ENCODE results near the gene SHROOM4.
A peak's percentile ranks its signal among the peaks of the same experiment; 100 is the strongest.

Gene SHROOM4

DNA sequence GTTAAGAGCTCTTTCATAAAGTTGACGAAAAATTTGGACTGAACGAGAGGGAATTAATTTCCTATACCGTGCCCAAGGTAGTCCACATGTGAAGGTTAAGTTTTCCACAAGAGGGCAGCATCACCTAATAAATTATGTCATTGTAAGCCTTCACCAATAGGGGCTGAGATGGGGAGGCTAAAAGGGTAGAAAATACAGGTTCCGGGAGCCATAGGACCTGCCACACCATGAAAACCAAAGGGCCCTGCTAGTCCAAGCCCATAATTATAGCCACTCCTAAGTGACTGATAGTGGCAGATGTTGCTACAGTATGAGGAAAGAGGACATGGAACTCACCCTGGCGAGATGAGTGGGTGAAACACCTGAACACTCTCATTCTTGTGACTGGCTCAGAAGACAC is 122.2 kb downstream of the SHROOM4 start:
- TF ChIP-seq, protein P1, sequence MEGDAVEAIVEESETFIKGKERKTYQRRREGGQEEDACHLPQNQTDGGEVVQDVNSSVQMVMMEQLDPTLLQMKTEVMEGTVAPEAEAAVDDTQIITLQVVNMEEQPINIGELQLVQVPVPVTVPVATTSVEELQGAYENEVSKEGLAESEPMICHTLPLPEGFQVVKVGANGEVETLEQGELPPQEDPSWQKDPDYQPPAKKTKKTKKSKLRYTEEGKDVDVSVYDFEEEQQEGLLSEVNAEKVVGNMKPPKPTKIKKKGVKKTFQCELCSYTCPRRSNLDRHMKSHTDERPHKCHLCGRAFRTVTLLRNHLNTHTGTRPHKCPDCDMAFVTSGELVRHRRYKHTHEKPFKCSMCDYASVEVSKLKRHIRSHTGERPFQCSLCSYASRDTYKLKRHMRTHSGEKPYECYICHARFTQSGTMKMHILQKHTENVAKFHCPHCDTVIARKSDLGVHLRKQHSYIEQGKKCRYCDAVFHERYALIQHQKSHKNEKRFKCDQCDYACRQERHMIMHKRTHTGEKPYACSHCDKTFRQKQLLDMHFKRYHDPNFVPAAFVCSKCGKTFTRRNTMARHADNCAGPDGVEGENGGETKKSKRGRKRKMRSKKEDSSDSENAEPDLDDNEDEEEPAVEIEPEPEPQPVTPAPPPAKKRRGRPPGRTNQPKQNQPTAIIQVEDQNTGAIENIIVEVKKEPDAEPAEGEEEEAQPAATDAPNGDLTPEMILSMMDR (IDR thresholded peaks at IDR 0.05; ENCODE audit: low read depth, low read length, poor library complexity, severe bottlenecking) = peak; percentile 43
- no peak for TF ChIP-seq EZH2phosphoT487 (IDR thresholded peaks at IDR 0.05; ENCODE audit: borderline replicate concordance, low read length)
- Histone ChIP-seq H4K20me1 (ENCODE audit: control insufficient read depth, insufficient read depth, low read depth, low read length) (no peaks in the 10 kb centered on the region), H3K9me3 (ENCODE audit: control insufficient read depth, insufficient read depth, low read length) (no peaks in the 10 kb centered on the region), H3K4me3 (ENCODE audit: low read length) (no peak overlapping the region), H3K4me2 (ENCODE audit: low read length) (no peak overlapping the region; the same call in 1 of the 2 replicates), H3K27me3 (ENCODE audit: control insufficient read depth, low read length) (no peaks in the 10 kb centered on the region), H3K4me1 (ENCODE audit: control insufficient read depth, low read length) (no peaks in the 10 kb centered on the region), H3K27ac (ENCODE audit: low read depth, low read length) (no peak overlapping the region), H3F3A (ENCODE audit: control insufficient read depth, insufficient read depth) (no peaks in the 10 kb centered on the region), H3K36me3 (ENCODE audit: control insufficient read depth, low read length) (no peaks in the 10 kb centered on the region), H3K79me2 (ENCODE audit: control insufficient read depth, low read length) (no peaks in the 10 kb centered on the region), H3K9me2 (replicated peaks; ENCODE audit: control insufficient read depth, low read length) (no peaks in the 10 kb centered on the region)

DNA sequence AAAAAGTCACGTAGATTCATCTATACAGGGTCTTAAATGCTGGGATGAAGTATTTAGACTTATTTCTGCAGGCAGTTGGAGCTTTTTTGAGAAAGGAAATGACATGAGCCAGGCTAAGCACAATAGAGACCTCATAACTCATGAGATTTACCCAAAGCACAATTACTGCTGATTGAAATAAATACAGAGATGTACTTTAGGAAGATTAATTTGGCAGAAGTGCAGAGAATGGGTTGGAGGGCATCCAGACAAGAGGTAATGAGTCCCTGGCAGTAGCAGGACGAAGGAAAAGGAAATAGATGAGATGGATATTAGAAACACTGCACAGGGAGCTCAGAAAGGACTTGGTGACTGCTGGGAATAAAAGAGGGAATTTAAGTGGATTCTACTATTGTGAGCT is 129.1 kb downstream of the SHROOM4 start:
- H3K9me2 ChIP-seq (replicated peaks; ENCODE audit: control insufficient read depth, low read length) = no peaks in the 10 kb centered on the region
- TF ChIP-seq, protein P1 (IDR thresholded peaks at IDR 0.05; ENCODE audit: low read depth, low read length, poor library complexity, severe bottlenecking) = no peak
- TF ChIP-seq EZH2phosphoT487 (IDR thresholded peaks at IDR 0.05; ENCODE audit: borderline replicate concordance, low read length) = no peak
- H3K79me2 ChIP-seq (ENCODE audit: control insufficient read depth, low read length) = no peaks in the 10 kb centered on the region
- no peak overlapping the region for H3K4me3 ChIP-seq (ENCODE audit: low read length)
- no peaks in the 10 kb centered on the region for H3K27me3 ChIP-seq (ENCODE audit: control insufficient read depth, low read length)
- H4K20me1 ChIP-seq (ENCODE audit: control insufficient read depth, insufficient read depth, low read depth, low read length) = no peaks in the 10 kb centered on the region
- no peaks in the 10 kb centered on the region for H3F3A ChIP-seq (ENCODE audit: control insufficient read depth, insufficient read depth)
- H3K36me3 ChIP-seq (ENCODE audit: control insufficient read depth, low read length) = no peaks in the 10 kb centered on the region
- H3K27ac ChIP-seq (ENCODE audit: low read depth, low read length) = no peak overlapping the region
- H3K4me2 ChIP-seq (ENCODE audit: low read length) = no peak overlapping the region
- no peaks in the 10 kb centered on the region for H3K4me1 ChIP-seq (ENCODE audit: control insufficient read depth, low read length)
- H3K9me3 ChIP-seq (ENCODE audit: control insufficient read depth, insufficient read depth, low read length) = no peaks in the 10 kb centered on the region

DNA sequence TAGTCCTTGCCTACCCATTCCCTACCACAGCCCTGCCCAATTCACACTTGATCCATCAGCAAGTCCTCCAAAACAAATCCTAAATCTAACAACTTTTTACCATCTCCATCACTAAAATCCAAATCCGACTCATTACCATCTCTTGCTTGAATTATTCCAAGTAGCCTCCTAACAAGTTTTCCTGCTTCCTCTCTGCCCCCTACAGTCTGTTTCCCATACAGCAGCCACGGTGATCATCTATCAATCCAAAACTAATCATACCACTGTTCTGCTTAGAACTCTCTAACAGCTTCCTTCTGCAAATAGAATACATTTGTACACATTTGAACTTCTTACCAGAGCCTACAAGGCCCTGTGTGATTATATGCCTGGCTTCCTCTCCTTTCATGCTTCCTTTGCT is 133.0 kb downstream of the SHROOM4 start:
- Histone ChIP-seq H3K4me1 (ENCODE audit: control insufficient read depth, low read length) (no peaks in the 10 kb centered on the region), H3K27ac (ENCODE audit: low read depth, low read length) (no peak overlapping the region), H3K79me2 (ENCODE audit: control insufficient read depth, low read length) (no peaks in the 10 kb centered on the region), H3K4me2 (ENCODE audit: low read length) (no peak overlapping the region), H4K20me1 (ENCODE audit: control insufficient read depth, insufficient read depth, low read depth, low read length) (no peaks in the 10 kb centered on the region), H3K9me3 (ENCODE audit: control insufficient read depth, insufficient read depth, low read length) (no peaks in the 10 kb centered on the region), H3F3A (ENCODE audit: control insufficient read depth, insufficient read depth) (no peaks in the 10 kb centered on the region), H3K9me2 (replicated peaks; ENCODE audit: control insufficient read depth, low read length) (no peaks in the 10 kb centered on the region), H3K27me3 (ENCODE audit: control insufficient read depth, low read length) (no peaks in the 10 kb centered on the region), H3K36me3 (ENCODE audit: control insufficient read depth, low read length) (no peaks in the 10 kb centered on the region), H3K4me3 (ENCODE audit: low read length) (no peak overlapping the region)
- TF ChIP-seq EZH2phosphoT487 (IDR thresholded peaks at IDR 0.05; ENCODE audit: borderline replicate concordance, low read length) = no peak
- TF ChIP-seq, protein P1 (IDR thresholded peaks at IDR 0.05; ENCODE audit: low read depth, low read length, poor library complexity, severe bottlenecking) = no peak

DNA sequence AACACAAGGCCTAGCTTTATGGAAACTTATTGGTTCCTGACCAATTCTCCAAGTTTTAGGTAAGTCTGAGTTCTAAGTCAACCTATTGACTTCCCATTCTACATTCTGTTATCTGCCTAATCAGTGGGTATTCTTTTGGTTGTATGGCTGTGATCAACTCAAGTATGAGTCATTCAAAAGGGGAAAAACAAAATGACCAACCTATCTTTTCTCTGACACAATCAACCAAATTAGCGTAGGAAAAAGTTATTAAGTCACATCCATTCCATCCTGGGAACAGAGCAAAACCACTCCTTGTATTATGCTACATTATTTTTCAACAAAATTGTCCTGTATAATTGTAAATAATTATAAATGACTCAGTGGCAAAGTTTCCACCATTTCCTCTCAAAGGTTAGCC is 136.2 kb downstream of the SHROOM4 start:
- Histone ChIP-seq H3K4me1 (ENCODE audit: control insufficient read depth, low read length) (no peaks in the 10 kb centered on the region), H3K4me3 (ENCODE audit: low read length) (no peak overlapping the region), H3F3A (ENCODE audit: control insufficient read depth, insufficient read depth) (no peaks in the 10 kb centered on the region), H3K36me3 (ENCODE audit: control insufficient read depth, low read length) (no peaks in the 10 kb centered on the region), H3K9me2 (replicated peaks; ENCODE audit: control insufficient read depth, low read length) (no peaks in the 10 kb centered on the region), H4K20me1 (ENCODE audit: control insufficient read depth, insufficient read depth, low read depth, low read length) (no peaks in the 10 kb centered on the region), H3K9me3 (ENCODE audit: control insufficient read depth, insufficient read depth, low read length) (no peaks in the 10 kb centered on the region), H3K27ac (ENCODE audit: low read depth, low read length) (no peak overlapping the region), H3K79me2 (ENCODE audit: control insufficient read depth, low read length) (no peaks in the 10 kb centered on the region), H3K27me3 (ENCODE audit: control insufficient read depth, low read length) (no peaks in the 10 kb centered on the region), H3K4me2 (ENCODE audit: low read length) (no peak overlapping the region)
- TF ChIP-seq EZH2phosphoT487 (IDR thresholded peaks at IDR 0.05; ENCODE audit: borderline replicate concordance, low read length) = no peak
- TF ChIP-seq, protein P1 (IDR thresholded peaks at IDR 0.05; ENCODE audit: low read depth, low read length, poor library complexity, severe bottlenecking) = no peak

Measured in DOHH2 (cell line).